Cardiac muscle cell (in vitro differentiated cells and primary cell): Measurements from ENCODE around the gene TMEM203. TPM values are rescaled to one million over a fixed set of nuclear protein-coding genes. Genes with fewer than 3 reads are reported as not detected.

ENCODE experiments used
- DNase-seq, 2 donors: peaks; one replicate each; pipeline versions ENCODE4 v3.0.0 to v3.0.0-alpha.2; 2010 to 2017; ENCODE audit warnings: low read depth in 1 of 2, low spot score in 1 of 2
- H3K27ac ChIP-seq: fragments of 200-600 bp; sonication (generic); 2 replicates; pipeline ENCODE4 v1.5.1; 2016
- H3K27me3 ChIP-seq: fragments of 200-600 bp; sonication (generic); 2 replicates; pipeline ENCODE4 v1.6.0; 2016; ENCODE audit warnings: control low read depth
- H3K36me3 ChIP-seq: fragments of 200-600 bp; sonication (generic); 2 replicates; pipeline ENCODE4 v1.5.1; 2016; ENCODE audit warnings: control low read depth
- H3K4me1 ChIP-seq: fragments of 200-600 bp; sonication (generic); 2 replicates; pipeline ENCODE4 v1.8.1; 2017; ENCODE audit warnings: low read depth, mild to moderate bottlenecking, mixed run types
- H3K4me3 ChIP-seq: fragments of 200-600 bp; sonication (generic); 2 replicates; pipeline ENCODE4 v1.5.1; 2016; ENCODE audit warnings: mild to moderate bottlenecking
- H3K9me3 ChIP-seq: fragments of 200-600 bp; sonication (generic); 2 replicates; pipeline ENCODE4 v1.5.1; 2017; ENCODE audit warnings: low read depth, mild to moderate bottlenecking, control low read depth
- CTCF ChIP-seq: IDR thresholded peaks from 2 replicates; pipeline ENCODE4 v1.5.1; 2012; ENCODE audit warnings: low read depth, mild to moderate bottlenecking, low read length
- polyA plus RNA-seq: library from polyadenylated mRNA; unstranded; fragments of >200 nt; fragmentation: Nextera tagmentation; extraction: Ambion mirVana; gene quantifications from 2 replicates; pipeline ENCODE4 v1.2.1, GENCODE V29; 2016
- total RNA-seq: library from RNA; depleted of rRNA; stranded (reverse); fragments of >200 nt; gene quantifications from 2 replicates; pipeline ENCODE4 v1.2.3, GENCODE V29; 2016

The TMEM203 gene
- total and polyA plus RNA-seq, 2 experiments from 2014 or later = 44.7 to 86.6 TPM

DNA sequence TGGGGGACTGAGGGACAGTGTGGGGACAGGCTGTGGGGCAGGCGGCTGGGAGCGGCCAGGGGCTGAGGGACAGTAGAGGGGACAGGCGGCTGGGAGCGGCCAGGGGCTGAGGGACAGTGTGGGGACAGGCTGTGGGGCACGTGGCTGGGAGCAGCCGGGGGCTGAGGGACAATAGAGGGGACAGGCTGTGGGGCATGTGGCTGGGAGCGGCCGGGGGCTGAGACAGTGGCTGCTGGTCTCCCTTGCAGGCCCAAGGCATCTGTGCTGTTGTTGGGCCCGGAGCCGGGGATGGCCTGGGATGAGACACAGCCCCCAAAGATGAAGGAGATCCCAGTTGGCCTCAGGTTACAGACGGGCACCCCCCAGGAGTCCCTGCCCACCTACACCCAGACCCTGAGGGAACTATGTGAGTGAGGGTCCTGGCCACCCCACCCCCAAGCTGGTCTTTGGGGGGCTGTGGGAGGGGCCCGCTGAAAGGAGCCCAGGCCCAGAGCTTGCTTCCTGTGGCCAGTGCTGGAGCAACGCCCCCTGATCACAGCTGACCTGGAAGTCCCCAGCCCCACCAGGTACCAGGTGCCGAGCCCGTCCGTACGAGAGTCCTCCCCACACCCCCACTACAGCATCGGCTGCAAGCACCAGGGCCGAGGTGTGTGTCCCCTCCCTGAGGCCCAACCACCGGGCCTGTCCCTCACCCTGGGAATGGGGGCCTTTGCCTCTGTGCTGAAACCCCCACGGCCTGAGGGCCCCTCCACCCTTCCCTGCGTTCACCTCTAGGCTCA lies 46.2 kb upstream of the TMEM203 start:
- Histone ChIP-seq H3K27ac (no peak overlapping the region), H3K27me3 (no peaks in the 10 kb centered on the region), H3K36me3 (no peaks in the 10 kb centered on the region), H3K9me3 (no peaks in the 10 kb centered on the region), H3K4me1 (peaks cover 24% of the 10 kb centered on the region), H3K4me3 (no peak overlapping the region)
- DNase-seq = no peak
- TF ChIP-seq CTCF = no peak

GRCh38 chr9:137251194-137251461 lies 45.7 kb upstream of the TMEM203 start, which contains the start of gene STPG3:
Gene STPG3, plus strand, starts transcription at chr9:137251286. Its CDS starts 1 bp downstream, at chr9:137251287.
- Histone ChIP-seq H3K9me3 (no peaks in the 10 kb centered on the region), H3K4me1 (peaks cover 22% of the 10 kb centered on the region), H3K36me3 (no peaks in the 10 kb centered on the region), H3K27ac (no peak within 1 kb of the TSS), H3K27me3 (no peaks in the 10 kb centered on the region), H3K4me3 (no peak within 1 kb of the TSS)
- TF ChIP-seq CTCF = no peak
- no peak for DNase-seq

- Histone ChIP-seq H3K4me1 (peaks cover 21% of the 10 kb centered on the region), H3K36me3 (no peaks in the 10 kb centered on the region), H3K9me3 (no peaks in the 10 kb centered on the region), H3K27ac (no peak overlapping the region), H3K27me3 (no peaks in the 10 kb centered on the region), H3K4me3 (no peak overlapping the region)
- DNase-seq = no peak
- no peak for TF ChIP-seq CTCF
Measured at GRCh38 chr9:137250329-137251193, 45.1 kb upstream of the TMEM203 start.

DNA sequence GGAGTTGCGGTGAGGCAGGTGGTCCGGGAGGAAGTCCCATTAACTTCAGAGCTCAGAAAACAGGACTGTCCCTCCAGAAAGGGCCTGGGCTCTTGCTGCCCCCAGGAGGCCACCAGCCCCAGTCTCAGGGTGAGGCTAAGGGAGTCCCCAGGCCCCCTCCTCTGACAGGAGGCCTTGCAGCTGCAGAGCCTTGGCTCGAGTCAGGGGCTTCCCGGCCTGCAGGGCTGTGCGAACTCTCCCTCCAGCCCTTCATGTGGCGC lies 42.4 kb upstream of the TMEM203 start:
- no peak overlapping the region for H3K4me3 ChIP-seq
- peaks cover 15% of the 10 kb centered on the region for H3K4me1 ChIP-seq
- H3K36me3 ChIP-seq = peaks cover 3% of the 10 kb centered on the region
- no peaks in the 10 kb centered on the region for H3K9me3 ChIP-seq
- no peak for DNase-seq
- no peaks in the 10 kb centered on the region for H3K27me3 ChIP-seq
- TF ChIP-seq CTCF = no peak
- H3K27ac ChIP-seq = no peak overlapping the region

GRCh38 chr9:137247135-137247915 lies 41.9 kb upstream of the TMEM203 start:
- Histone ChIP-seq H3K4me1 (peaks cover 15% of the 10 kb centered on the region), H3K4me3 (no peak overlapping the region), H3K27me3 (no peaks in the 10 kb centered on the region), H3K36me3 (peaks cover 8% of the 10 kb centered on the region), H3K27ac (no peak overlapping the region), H3K9me3 (no peaks in the 10 kb centered on the region)
- DNase-seq = no peak
- TF ChIP-seq CTCF = no peak
